Effector memory CD8-positive, alpha-beta T cell (primary cell): ENCODE results near the gene LRRN4CL.
A peak's percentile ranks its signal among the peaks of the same experiment; 100 is the strongest.
"Not testable (repeated sequence)": the region's sequence is repeated elsewhere in the genome, so short reads cannot be mapped to it uniquely, and the experiment has no call there.

Experiments used
- ATAC-seq: fragments of 150-1000 bp; cut with Tn5 transposase; replicated peaks from 2 replicates; pipeline ENCODE4 v1.10.0; 2021; ENCODE audit warnings: mild to moderate bottlenecking, moderate library complexity
- DNase-seq, 3 experiments: peaks; one replicate each; pipeline ENCODE4 v3.0.0; 2021
- H3K27ac Mint-ChIP-seq, 2 donors: one replicate each; pipeline ENCODE4 v1.8.0; 2022; ENCODE audit warnings: mild to moderate bottlenecking in 2 of 2, mixed read lengths in 2 of 2, moderate library complexity in 2 of 2
- H3K27me3 Mint-ChIP-seq, 2 donors: one replicate each; pipeline ENCODE4 v1.8.0; 2022; ENCODE audit warnings: mixed read lengths in 2 of 2
- H3K36me3 Mint-ChIP-seq: one replicate; pipeline ENCODE4 v1.8.0; 2022; ENCODE audit warnings: mild to moderate bottlenecking, moderate library complexity, mixed read lengths; ENCODE audit not compliant: insufficient read depth
- H3K4me1 Mint-ChIP-seq, 2 donors: one replicate each; pipeline ENCODE4 v1.8.0; 2022; ENCODE audit warnings: low read depth in 2 of 2, mixed read lengths in 2 of 2
- H3K4me3 Mint-ChIP-seq, 2 donors: one replicate each; pipeline ENCODE4 v1.8.0; 2022; ENCODE audit warnings: mild to moderate bottlenecking in 2 of 2, mixed read lengths in 2 of 2, moderate library complexity in 2 of 2
- H3K9me3 Mint-ChIP-seq, 2 donors: one replicate each; pipeline ENCODE4 v1.8.0; 2022; ENCODE audit warnings: mixed read lengths in 2 of 2
- total RNA-seq, 9 experiments: gene quantifications; one replicate each; lab custom pipeline; 2026; lab: John Stamatoyannopoulos, UW

Gene LRRN4CL
- 0 to 0.29 (median 0.12) reads per million in 9 experiments for total RNA-seq

GRCh38 chr11:62689421-62690183 lies at the start of gene LRRN4CL:
TSS of gene LRRN4CL (minus strand) at chr11:62689530. CDS start at chr11:62688508, 1,022 bp downstream.
- no peak within 1 kb of the TSS for H3K4me3 Mint-ChIP-seq
- peaks cover under 1 to 2% of the 10 kb centered on the region in 2 donors for H3K4me1 Mint-ChIP-seq
- H3K9me3 Mint-ChIP-seq = no peaks in the 10 kb centered on the region
- ATAC-seq (no peak), DNase-seq (no peak)
- peaks cover 3% of the 10 kb centered on the region for H3K36me3 Mint-ChIP-seq
- no peak within 1 kb of the TSS for H3K27ac Mint-ChIP-seq
- no peaks in the 10 kb centered on the region for H3K27me3 Mint-ChIP-seq

- H3K36me3 Mint-ChIP-seq = peaks cover 83% of the 10 kb centered on the region
- peak overlapping the region in 1 of 2 donors; percentile 55 for H3K27ac Mint-ChIP-seq
- no peak for ATAC-seq
- DNase-seq = no peak
- no peaks in the 10 kb centered on the region for H3K27me3 Mint-ChIP-seq
- no peak overlapping the region for H3K4me3 Mint-ChIP-seq
- peaks cover 0 to 5% of the 10 kb centered on the region in 2 donors for H3K4me1 Mint-ChIP-seq
- no peaks in the 10 kb centered on the region for H3K9me3 Mint-ChIP-seq
Measured at GRCh38 chr11:62737196-62737595, 47.9 kb upstream of the LRRN4CL start.

GRCh38 chr11:62732830-62733229 lies 43.5 kb upstream of the LRRN4CL start:
- H3K36me3 Mint-ChIP-seq = peaks cover 68% of the 10 kb centered on the region
- H3K4me1 Mint-ChIP-seq = peaks cover 13 to 18% of the 10 kb centered on the region in 2 donors
- H3K27ac Mint-ChIP-seq = no peak overlapping the region
- no peak for ATAC-seq
- H3K27me3 Mint-ChIP-seq = no peaks in the 10 kb centered on the region
- H3K4me3 Mint-ChIP-seq = no peak overlapping the region
- H3K9me3 Mint-ChIP-seq = no peaks in the 10 kb centered on the region
- no peak for DNase-seq

GRCh38 chr11:62730076-62730475 lies 40.7 kb upstream of the LRRN4CL start:
- Mint-ChIP-seq H3K4me1 (peaks cover 28 to 29% of the 10 kb centered on the region in 2 donors), H3K4me3 (peak overlapping the region; percentile 96 to 97), H3K27ac (peak overlapping the region in 1 of 2 donors; percentile 74), H3K36me3 (peaks cover 70% of the 10 kb centered on the region)
- H3K27me3 Mint-ChIP-seq, H3K9me3 Mint-ChIP-seq, ATAC-seq, DNase-seq: not testable (repeated sequence)

- peak within 1 kb of the TSS; percentile 98 to 99 for H3K27ac Mint-ChIP-seq
- H3K27me3 Mint-ChIP-seq = no peaks in the 10 kb centered on the region
- H3K9me3 Mint-ChIP-seq = no peaks in the 10 kb centered on the region
- H3K36me3 Mint-ChIP-seq = peaks cover 72% of the 10 kb centered on the region
- peak within 1 kb of the TSS; percentile 96 to 97 for H3K4me3 Mint-ChIP-seq
- peak; percentile 35 for ATAC-seq
- peaks cover 37 to 43% of the 10 kb centered on the region in 2 donors for H3K4me1 Mint-ChIP-seq
- peak; percentile 71 to 78 (median 77) for DNase-seq
Measured at GRCh38 chr11:62728171-62728988, 39.0 kb upstream of the LRRN4CL start, which contains the start of gene TTC9C. TSS of gene TTC9C (plus strand) at chr11:62728486. CDS start at chr11:62728849, 363 bp downstream.

- H3K36me3 Mint-ChIP-seq = peaks cover 72% of the 10 kb centered on the region
- DNase-seq (peak in 2 of 3 experiments; percentile 81 to 85), ATAC-seq (peak; percentile 62)
- peak overlapping the region; percentile 96 to 97 for H3K4me3 Mint-ChIP-seq
- peaks cover 37 to 39% of the 10 kb centered on the region in 2 donors for H3K4me1 Mint-ChIP-seq
- H3K9me3 Mint-ChIP-seq = no peaks in the 10 kb centered on the region
- H3K27ac Mint-ChIP-seq = peak overlapping the region; percentile 98 to 99
- H3K27me3 Mint-ChIP-seq = no peaks in the 10 kb centered on the region
Measured at GRCh38 chr11:62727872-62728170, 38.5 kb upstream of the LRRN4CL start.

GRCh38 chr11:62727165-62727871 lies 38.0 kb upstream of the LRRN4CL start, which contains the start of gene HNRNPUL2:
TSS of gene HNRNPUL2 (minus strand) at chr11:62727457. CDS start at chr11:62727156, 301 bp downstream.
- H3K4me1 Mint-ChIP-seq = peaks cover 37 to 42% of the 10 kb centered on the region in 2 donors
- ATAC-seq (peak; percentile 78), DNase-seq (peak; percentile 97 to 98 (median 97))
- H3K9me3 Mint-ChIP-seq = no peaks in the 10 kb centered on the region
- H3K27ac Mint-ChIP-seq = peak within 1 kb of the TSS; percentile 98 to 99
- peaks cover 72% of the 10 kb centered on the region for H3K36me3 Mint-ChIP-seq
- H3K27me3 Mint-ChIP-seq = no peaks in the 10 kb centered on the region
- H3K4me3 Mint-ChIP-seq = peak within 1 kb of the TSS; percentile 96 to 97

- Mint-ChIP-seq H3K9me3 (no peaks in the 10 kb centered on the region), H3K4me1 (peaks cover 37 to 42% of the 10 kb centered on the region in 2 donors), H3K27ac (peak overlapping the region; percentile 98 to 99), H3K36me3 (peaks cover 75% of the 10 kb centered on the region), H3K27me3 (no peaks in the 10 kb centered on the region), H3K4me3 (peak overlapping the region; percentile 96 to 97)
- DNase-seq = no peak
- peak; percentile 4 for ATAC-seq
Measured at GRCh38 chr11:62726915-62727164, 37.5 kb upstream of the LRRN4CL start.

GRCh38 chr11:62726156-62726914 lies 37.0 kb upstream of the LRRN4CL start:
- H3K4me1 Mint-ChIP-seq = peaks cover 37 to 42% of the 10 kb centered on the region in 2 donors
- peak overlapping the region; percentile 96 to 97 for H3K4me3 Mint-ChIP-seq
- H3K36me3 Mint-ChIP-seq = peaks cover 75% of the 10 kb centered on the region
- H3K27me3 Mint-ChIP-seq = no peaks in the 10 kb centered on the region
- peak overlapping the region; percentile 98 to 99 for H3K27ac Mint-ChIP-seq
- H3K9me3 Mint-ChIP-seq = no peaks in the 10 kb centered on the region
- ATAC-seq = no peak
- no peak for DNase-seq

GRCh38 chr11:62725646-62726045 lies 36.3 kb upstream of the LRRN4CL start:
- Mint-ChIP-seq H3K36me3 (peaks cover 77% of the 10 kb centered on the region), H3K27ac (peak overlapping the region; percentile 98 to 99), H3K4me1 (peaks cover 37 to 42% of the 10 kb centered on the region in 2 donors), H3K4me3 (peak overlapping the region; percentile 96 to 97), H3K9me3 (no peaks in the 10 kb centered on the region), H3K27me3 (no peaks in the 10 kb centered on the region)
- ATAC-seq (no peak), DNase-seq (no peak)

GRCh38 chr11:62724171-62724570 lies 34.8 kb upstream of the LRRN4CL start:
- peak overlapping the region; percentile 42 to 99 for H3K27ac Mint-ChIP-seq
- peaks cover 91% of the 10 kb centered on the region for H3K36me3 Mint-ChIP-seq
- H3K27me3 Mint-ChIP-seq = no peaks in the 10 kb centered on the region
- peaks cover 35 to 43% of the 10 kb centered on the region in 2 donors for H3K4me1 Mint-ChIP-seq
- ATAC-seq (no peak), DNase-seq (no peak)
- no peaks in the 10 kb centered on the region for H3K9me3 Mint-ChIP-seq
- peak overlapping the region; percentile 96 to 97 for H3K4me3 Mint-ChIP-seq

GRCh38 chr11:62721994-62722393 lies 32.7 kb upstream of the LRRN4CL start:
- Mint-ChIP-seq H3K27me3 (no peaks in the 10 kb centered on the region), H3K4me1 (peaks cover 25 to 43% of the 10 kb centered on the region in 2 donors), H3K27ac (no peak overlapping the region), H3K36me3 (peaks cover 94% of the 10 kb centered on the region), H3K9me3 (no peaks in the 10 kb centered on the region), H3K4me3 (no peak overlapping the region)
- DNase-seq (no peak), ATAC-seq (no peak)
